Measurements from ENCODE around the gene TNFRSF13B.
"Not testable (repeated sequence)": the region's sequence is repeated elsewhere in the genome, so short reads cannot be mapped to it uniquely, and the experiment has no call there.

TNFRSF13B gene

DNA sequence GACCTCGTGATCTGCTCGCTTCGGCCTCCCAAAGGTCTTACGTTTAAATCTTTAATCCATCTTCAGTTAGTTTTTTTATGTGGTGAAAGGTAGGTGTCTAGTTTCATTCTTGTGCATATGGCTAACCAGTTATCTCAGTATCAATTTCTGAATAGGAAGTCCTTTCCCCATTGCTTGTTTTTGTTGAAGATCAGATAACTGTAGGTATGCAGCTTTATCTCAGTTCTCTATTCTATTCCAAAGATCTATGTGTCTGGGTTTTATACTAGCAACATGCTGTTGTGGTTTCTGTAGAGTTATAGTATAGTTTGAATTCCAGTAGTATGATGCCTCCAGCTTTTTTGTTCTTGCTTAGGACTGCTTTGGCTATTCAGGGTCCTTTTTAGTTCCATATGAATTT is 65.2 kb downstream of the TNFRSF13B start:
- DNase-seq: no peak

- DNase-seq: no peak
Observed at GRCh38 chr17:16905593-16906191, 66.2 kb downstream of the TNFRSF13B start.

DNA sequence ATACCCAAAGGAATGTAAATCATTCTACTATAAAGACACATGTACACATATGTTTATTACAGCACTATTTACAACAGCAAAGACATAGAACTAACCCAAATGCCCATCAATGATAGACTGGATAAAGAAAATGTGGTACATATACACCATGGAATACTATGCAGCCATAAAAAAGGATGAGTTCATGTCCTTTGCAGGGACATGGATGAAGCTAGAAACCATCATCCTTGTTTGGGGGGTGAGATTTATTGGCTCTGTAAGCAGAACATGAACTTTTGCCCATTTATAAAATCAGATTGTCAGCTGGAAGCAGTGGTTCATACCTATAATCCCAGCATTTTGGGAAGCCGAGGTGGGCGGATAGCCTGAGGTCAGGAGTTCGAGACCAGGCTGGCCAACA is 68.8 kb downstream of the TNFRSF13B start:
- not testable (repeated sequence) for DNase-seq

DNA sequence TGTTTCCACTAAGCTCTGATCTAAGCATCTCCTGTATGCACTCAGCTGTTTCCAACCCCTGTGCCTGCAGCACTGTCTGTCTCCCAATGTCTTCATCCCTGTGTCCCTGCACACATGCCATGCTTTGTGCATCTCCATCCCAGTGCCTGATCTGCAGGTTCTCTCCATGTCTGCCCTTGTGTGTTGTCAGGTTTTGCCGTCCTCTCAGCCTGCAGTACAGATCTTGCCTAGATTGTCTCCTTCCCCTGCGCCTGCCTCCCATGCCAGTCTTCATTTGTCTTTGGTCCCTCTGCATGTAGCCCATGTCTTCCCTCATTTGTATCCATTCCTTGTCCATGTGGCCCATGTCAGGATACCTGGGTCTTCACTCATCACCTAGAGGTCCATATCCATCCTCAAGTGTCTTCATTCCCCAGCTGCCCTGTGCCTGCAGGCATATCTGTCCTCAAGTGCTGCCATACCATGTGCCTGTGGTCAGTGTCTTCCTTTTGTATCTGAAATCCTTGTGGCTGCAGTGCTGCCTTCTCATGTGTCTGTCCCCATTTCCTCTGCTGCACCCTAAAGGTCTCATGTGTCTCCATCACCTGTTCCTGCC is 71.5 kb downstream of the TNFRSF13B start:
- DNase-seq: no peak

- DNase-seq: not testable (repeated sequence)
Observed at GRCh38 chr17:16897211-16897896, 74.6 kb downstream of the TNFRSF13B start.

DNA sequence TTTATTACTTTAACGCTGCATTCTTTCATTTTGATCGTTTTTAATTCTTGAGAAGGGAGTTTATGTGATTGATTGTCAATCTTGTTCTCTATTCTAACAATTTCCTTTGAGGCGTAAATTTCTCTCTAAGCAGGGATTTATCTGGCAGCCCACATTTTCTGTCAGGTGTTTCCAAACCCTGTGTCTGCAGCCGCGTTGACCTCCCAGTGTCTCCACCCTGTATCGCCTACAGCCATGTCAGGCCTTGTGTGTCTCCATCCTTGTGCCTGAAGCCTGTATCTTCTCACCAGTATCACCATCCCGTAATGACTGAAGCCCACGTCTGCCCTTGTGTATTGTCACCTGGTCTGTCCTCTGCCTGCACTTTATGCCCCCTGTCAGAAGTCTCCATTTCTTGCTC is 75.7 kb downstream of the TNFRSF13B start:
- not testable (repeated sequence) for DNase-seq

DNA sequence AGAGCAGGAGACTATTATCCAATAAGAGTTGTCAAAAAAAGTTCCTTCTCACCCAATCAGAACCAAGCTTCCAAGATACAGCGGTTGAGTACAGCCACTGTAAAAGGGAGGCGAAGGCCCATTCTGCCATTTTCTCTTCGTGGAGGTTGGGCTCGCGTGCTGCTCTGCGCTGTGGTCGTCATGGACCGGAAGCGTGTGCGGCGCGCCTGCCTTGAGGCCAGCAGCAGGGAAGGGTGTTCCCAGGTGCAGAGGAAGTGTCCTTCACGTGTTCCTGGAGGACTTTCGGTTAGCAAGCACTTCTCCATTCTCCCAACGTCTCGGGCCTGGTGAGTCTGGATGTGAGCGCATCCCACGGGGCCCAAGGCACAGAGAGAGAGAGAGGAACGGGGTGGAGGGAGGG is 78.4 kb downstream of the TNFRSF13B start:
- DNase-seq: not testable (repeated sequence)

DNA sequence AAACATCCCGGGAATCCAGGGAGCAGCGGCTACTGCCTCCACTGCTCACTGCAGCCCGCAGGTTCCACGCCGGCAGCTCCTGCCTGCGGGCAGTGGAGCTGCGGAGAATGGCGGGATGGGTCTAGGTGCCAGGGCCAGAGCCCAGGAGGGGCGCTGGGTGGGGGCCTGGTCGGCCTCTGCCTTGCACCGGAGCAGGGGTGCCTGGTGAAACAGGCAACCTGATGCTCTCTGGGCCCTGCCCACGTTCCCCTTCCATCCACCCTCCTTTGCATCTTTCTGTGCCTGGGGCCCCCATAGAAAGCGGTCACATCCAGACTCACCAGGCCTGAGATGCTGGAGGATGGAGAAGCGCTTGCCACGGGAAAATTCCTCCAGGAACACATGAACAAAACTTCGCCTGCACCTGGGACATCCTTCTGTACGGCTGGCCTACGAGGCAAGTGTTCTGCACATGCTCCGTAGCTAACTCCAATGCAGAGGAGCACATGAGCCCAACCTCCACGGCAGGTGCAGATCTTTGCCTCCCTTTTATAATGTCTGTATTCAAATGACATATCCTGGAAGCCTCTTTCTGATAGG is 79.0 kb downstream of the TNFRSF13B start:
- DNase-seq: not testable (repeated sequence)

GRCh38 chr17:16889088-16889465 is 82.8 kb downstream of the TNFRSF13B start:
- DNase-seq: no peak
